Fibroblast of skin of right biceps (primary cell): ENCODE data around the gene PXN.

Source experiments
- DNase-seq: peaks from one replicate; pipeline ENCODE4 v3.0.0-alpha.2; 2013

Gene PXN

GRCh38 chr12:120265473-120266179 lies at the start of gene PXN:
Gene PXN (minus strand): TSS chr12:120265730. CDS start chr12:120265629, 101 bp downstream.
- DNase-seq = peak; percentile 80

GRCh38 chr12:120314220-120314619 lies 48.7 kb upstream of the PXN start:
- DNase-seq = no peak

GRCh38 chr12:120301962-120302815 lies 36.7 kb upstream of the PXN start, which contains the start of gene SIRT4:
Gene SIRT4 (plus strand): TSS chr12:120302321. CDS start chr12:120303562, 1,241 bp downstream.
- DNase-seq = peak; percentile 94

- peak; percentile 98 for DNase-seq
Measured at GRCh38 chr12:120292661-120293531, 27.4 kb upstream of the PXN start, which contains the start of gene RNU4-1. Gene RNU4-1 (minus strand): TSS chr12:120293237.

DNA sequence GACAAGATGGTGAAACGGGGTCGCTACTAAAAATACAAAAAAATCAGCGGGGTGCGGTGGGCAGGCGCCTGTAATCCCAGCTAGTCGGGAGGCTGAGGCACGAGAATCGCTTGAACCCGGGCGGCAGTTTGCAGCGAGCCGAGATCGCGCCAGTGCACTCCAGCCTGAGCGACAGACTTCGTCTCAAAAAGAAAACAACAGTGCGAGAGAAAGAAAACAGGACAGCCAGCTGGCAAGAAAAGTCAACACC lies 26.8 kb upstream of the PXN start:
- DNase-seq = no peak

GRCh38 chr12:120290609-120291305 lies 25.2 kb upstream of the PXN start:
- DNase-seq = no peak

- no peak for DNase-seq
Measured at GRCh38 chr12:120287491-120287890, 22.0 kb upstream of the PXN start.

DNA sequence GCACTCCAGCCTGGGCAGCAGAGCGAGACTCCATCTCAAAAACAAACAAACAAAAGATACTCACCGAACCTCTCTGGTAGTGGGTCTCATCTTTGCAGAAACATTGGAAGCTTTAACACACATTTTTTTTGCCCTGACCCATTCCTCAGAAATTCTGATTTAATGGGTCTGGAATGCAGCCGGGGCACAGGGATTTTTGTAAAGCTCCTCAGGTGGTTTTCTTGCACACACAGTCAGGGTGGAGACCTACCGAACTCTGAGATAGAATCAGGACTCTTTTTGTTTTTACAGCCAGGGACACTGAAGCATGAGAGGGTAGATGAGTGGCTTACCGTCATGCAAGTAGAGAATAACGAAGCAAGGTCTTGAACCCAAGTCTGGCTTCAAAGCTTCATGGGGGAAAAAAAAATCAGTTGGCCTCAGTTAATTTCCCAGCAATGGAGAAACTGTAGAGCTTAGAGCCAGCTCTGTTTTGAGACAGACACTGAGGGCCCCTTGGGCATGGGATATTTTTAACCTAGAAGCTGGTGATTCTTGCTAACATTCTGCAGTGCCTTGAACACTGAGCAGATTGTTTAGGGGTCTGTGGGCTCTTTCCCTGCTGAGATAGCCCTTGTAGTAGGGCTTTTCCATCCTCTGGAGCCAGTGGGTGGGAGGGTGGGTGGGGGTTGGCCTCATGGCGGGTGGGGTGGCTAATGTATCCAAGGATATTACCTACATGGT lies 21.4 kb upstream of the PXN start:
- peak; percentile 41 for DNase-seq

GRCh38 chr12:120284381-120284780 lies 18.9 kb upstream of the PXN start:
- no peak for DNase-seq

- peak; percentile 31 for DNase-seq
Measured at GRCh38 chr12:120283318-120283717, 17.8 kb upstream of the PXN start.

DNA sequence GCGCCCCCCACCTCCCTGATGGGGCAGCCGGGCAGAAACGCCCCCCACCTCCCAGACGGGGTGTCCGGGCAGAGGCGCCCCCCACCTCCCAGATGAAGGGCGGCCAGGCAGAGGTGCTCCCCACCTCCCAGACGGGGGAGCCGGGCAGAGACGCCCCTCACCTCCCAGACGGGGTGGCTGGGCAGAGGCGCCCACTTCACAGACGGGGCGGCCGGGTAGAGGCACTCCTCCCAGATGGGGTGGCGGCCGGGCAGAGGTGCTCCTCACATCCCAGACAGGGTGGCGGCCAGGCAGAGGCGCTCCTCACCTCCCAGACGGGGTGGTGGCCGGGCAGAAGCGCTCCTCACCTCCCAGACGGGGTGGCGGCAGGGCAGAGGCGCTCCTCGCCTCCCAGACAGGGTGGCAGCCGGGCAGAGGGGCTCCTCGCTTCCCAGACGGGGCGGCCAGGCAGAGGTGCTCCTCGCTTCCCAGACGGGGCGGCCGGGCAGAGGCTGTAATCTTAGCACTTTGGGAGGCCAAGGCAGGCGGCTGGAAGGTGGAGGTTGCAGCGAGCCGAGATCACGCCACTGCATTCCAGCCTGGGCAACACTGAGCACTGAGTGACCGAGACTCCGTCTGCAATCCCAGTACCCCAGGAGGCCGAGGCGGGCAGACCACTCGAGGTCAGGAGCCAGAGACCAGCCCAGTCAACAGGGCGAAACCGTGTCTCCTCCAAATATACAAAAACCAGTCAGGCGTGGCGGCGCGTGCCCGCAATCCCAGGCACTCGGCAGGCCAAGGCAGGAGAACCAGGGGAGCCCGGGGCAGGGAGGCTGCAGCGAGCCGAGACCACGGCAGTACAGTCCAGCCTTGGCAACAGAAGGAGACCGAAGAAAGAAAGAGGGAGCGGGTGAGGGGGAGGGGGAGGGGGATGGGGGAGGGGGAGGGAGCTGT lies 12.9 kb upstream of the PXN start:
- DNase-seq = no peak

DNA sequence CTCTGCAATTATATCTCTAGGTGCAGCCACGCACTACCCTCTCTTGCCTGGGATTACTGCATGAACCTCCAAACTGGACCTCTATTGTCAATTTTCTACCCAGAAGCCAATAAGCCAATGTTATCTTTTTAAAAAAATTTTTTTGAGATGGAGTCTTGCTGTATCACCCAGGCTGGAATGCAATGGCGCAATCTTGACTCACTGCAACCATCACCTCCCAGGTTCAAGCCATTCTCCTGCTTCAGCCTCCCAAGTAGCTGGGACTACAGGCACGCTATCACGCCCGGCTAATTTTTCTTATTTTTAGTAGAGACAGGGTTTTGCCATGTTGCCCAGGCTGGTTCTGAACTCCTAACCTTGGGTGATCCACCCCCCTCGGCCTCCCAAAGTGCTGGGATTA lies 11.2 kb upstream of the PXN start:
- DNase-seq = peak; percentile 72

DNA sequence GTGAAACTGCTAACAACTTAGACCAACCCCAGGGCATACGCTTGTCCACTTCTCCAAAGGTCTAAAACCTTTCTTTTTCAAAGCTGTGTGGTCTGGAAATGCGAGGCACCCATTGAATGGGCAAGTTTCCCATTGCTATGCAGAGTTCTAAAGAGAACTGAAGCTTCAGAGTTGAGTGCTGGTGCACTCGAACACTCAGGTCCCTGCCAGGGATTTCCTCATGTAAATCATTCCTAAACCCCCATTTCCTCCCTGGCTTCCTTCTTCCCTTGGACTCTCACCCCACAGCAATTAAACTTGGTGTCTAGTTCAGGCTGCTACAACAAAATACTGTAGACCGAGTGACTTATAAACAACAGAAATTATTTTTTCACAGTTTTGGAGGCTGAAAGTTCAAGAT lies 2.2 kb upstream of the PXN start:
- no peak for DNase-seq

GRCh38 chr12:120266180-120266870 lies 795 bp upstream of the PXN start:
- DNase-seq = no peak

DNA sequence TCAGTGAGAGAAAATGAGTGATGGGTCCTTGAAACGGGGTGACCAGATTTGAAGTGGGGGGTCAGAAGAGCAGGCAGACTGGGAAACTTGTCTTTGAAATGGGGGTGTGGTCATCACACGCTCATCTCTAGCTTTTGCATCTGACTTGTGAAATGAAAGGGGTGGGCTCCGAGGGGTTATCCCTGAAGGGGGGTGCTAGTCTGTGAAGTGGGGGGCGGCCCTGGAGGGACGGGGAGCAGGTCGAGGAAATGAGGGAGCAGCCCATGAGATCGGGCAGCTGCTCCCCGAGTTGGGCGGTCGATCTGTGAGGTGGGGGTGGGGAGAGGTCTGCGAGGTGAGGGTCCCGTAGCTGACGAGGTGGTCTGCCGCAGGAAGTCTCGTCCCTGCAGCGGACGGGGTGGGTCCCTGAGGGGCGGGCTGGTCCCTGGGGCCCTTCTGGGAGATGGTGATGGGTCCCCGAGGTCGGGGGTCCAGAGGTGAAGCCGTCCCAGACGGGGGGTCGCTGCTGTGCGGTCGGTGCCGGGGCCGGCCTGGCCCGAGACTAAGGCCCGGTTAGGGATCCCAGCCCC lies 542 bp downstream of the PXN start:
- no peak for DNase-seq

- no peak for DNase-seq
Measured at GRCh38 chr12:120264086-120264903, 1.2 kb downstream of the PXN start.

GRCh38 chr12:120263748-120264085 lies 1.8 kb downstream of the PXN start:
- no peak for DNase-seq

- no peak for DNase-seq
Measured at GRCh38 chr12:120262852-120263747, 2.4 kb downstream of the PXN start.
